ENCODE data around the gene MED12.
"Not testable (repeated sequence)": the region's sequence is repeated elsewhere in the genome, so short reads cannot be mapped to it uniquely, and the experiment has no call there.

The MED12 gene

GRCh38 chrX:71162981-71163380 lies 44.6 kb downstream of the MED12 start:
- DNase-seq (ENCODE audit: low read depth in 3 of 3), result no peak

- DNase-seq (ENCODE audit: low read depth in 3 of 3), result no peak
These were observed 45.7 kb downstream of the MED12 start for GRCh38 chrX:71164071-71164470.

- no peak for DNase-seq (ENCODE audit: low read depth in 3 of 3)
These were observed 48.1 kb downstream of the MED12 start for GRCh38 chrX:71166461-71166860.

- DNase-seq (ENCODE audit: low read depth in 3 of 3), result no peak
These were observed 48.8 kb downstream of the MED12 start for GRCh38 chrX:71167031-71167781.

GRCh38 chrX:71168134-71168533 lies 49.7 kb downstream of the MED12 start:
- no peak for DNase-seq (ENCODE audit: low read depth in 3 of 3)

GRCh38 chrX:71169586-71169985 lies 51.2 kb downstream of the MED12 start:
- DNase-seq (ENCODE audit: low read depth in 3 of 3), result no peak

- no peak for DNase-seq (ENCODE audit: low read depth in 3 of 3)
These were observed 52.3 kb downstream of the MED12 start for GRCh38 chrX:71170660-71171059.

GRCh38 chrX:71171110-71171801 lies 52.9 kb downstream of the MED12 start:
- DNase-seq (ENCODE audit: low read depth in 3 of 3), result no peak

- DNase-seq (ENCODE audit: low read depth in 3 of 3), result no peak
These were observed 55.0 kb downstream of the MED12 start for GRCh38 chrX:71173440-71173839.

GRCh38 chrX:71174795-71175194 lies 56.4 kb downstream of the MED12 start:
- DNase-seq (ENCODE audit: low read depth in 3 of 3), result no peak

- no peak for DNase-seq (ENCODE audit: low read depth in 3 of 3)
These were observed 57.1 kb downstream of the MED12 start for GRCh38 chrX:71175531-71175930.

- no peak for DNase-seq (ENCODE audit: low read depth in 3 of 3)
These were observed 58.9 kb downstream of the MED12 start for GRCh38 chrX:71177327-71177726.

GRCh38 chrX:71178908-71179307 lies 60.5 kb downstream of the MED12 start:
- DNase-seq (ENCODE audit: low read depth in 3 of 3), result peak in 1 of 3 donors; percentile 36

- DNase-seq (ENCODE audit: low read depth in 3 of 3), result not testable (repeated sequence)
These were observed 62.3 kb downstream of the MED12 start for GRCh38 chrX:71180579-71181265.

GRCh38 chrX:71181558-71181909 lies 63.1 kb downstream of the MED12 start:
- peak in 2 of 3 donors; percentile 13 to 31 for DNase-seq (ENCODE audit: low read depth in 3 of 3)

- peak; percentile 57 to 73 (median 59) for DNase-seq (ENCODE audit: low read depth in 3 of 3)
These were observed 63.8 kb downstream of the MED12 start for GRCh38 chrX:71181910-71182799.

- no peak for DNase-seq (ENCODE audit: low read depth in 3 of 3)
These were observed 64.5 kb downstream of the MED12 start for GRCh38 chrX:71182871-71183270.

GRCh38 chrX:71183341-71183740 lies 64.9 kb downstream of the MED12 start:
- no peak for DNase-seq (ENCODE audit: low read depth in 3 of 3)

- no peak for DNase-seq (ENCODE audit: low read depth in 3 of 3)
These were observed 65.7 kb downstream of the MED12 start for GRCh38 chrX:71184092-71184491.

GRCh38 chrX:71184803-71185495 lies 66.6 kb downstream of the MED12 start:
- DNase-seq (ENCODE audit: low read depth in 3 of 3), result no peak

- no peak for DNase-seq (ENCODE audit: low read depth in 3 of 3)
These were observed 72.9 kb downstream of the MED12 start for GRCh38 chrX:71191248-71191647.

Measured in stimulated activated CD4-positive, alpha-beta T cell treated with anti-CD3 and anti-CD28 coated beads, TNF-alpha, amount 100 ng/mL, for 48 hours (primary cell).